Transverse colon (tissue), 4 donors: ENCODE measurements around the gene AEN.

Experiments
- POLR2A ChIP-seq: fragments of 450-650 bp; IDR thresholded peaks from one replicate; pipeline ENCODE4 v1.6.1; 2016; ENCODE audit warnings: antibody characterized with exemption, mild to moderate bottlenecking, moderate library complexity
- POLR2AphosphoS5 ChIP-seq, 3 donors: sonication (generic); formaldehyde crosslinking; IDR thresholded peaks; one replicate each; pipeline ENCODE4 v1.6.1; 2016; ENCODE audit warnings: antibody characterized with exemption in 3 of 3
- TF ChIP-seq, protein P1 (sequence below), 5 experiments: fragments of 200-600 bp in 3 of 5; fragments of 450-650 bp in 2 of 5; sonication (generic) in 3 of 5; IDR thresholded peaks; 1 replicate in 2 of 5; 2 replicates in 3 of 5; pipeline ENCODE4 v1.5.1; 2016 to 2017; ENCODE audit warnings: antibody characterized with exemption in 5 of 5, inconsistent platforms in 3 of 5, mild to moderate bottlenecking in 2 of 5, moderate library complexity in 1 of 5

DNA sequence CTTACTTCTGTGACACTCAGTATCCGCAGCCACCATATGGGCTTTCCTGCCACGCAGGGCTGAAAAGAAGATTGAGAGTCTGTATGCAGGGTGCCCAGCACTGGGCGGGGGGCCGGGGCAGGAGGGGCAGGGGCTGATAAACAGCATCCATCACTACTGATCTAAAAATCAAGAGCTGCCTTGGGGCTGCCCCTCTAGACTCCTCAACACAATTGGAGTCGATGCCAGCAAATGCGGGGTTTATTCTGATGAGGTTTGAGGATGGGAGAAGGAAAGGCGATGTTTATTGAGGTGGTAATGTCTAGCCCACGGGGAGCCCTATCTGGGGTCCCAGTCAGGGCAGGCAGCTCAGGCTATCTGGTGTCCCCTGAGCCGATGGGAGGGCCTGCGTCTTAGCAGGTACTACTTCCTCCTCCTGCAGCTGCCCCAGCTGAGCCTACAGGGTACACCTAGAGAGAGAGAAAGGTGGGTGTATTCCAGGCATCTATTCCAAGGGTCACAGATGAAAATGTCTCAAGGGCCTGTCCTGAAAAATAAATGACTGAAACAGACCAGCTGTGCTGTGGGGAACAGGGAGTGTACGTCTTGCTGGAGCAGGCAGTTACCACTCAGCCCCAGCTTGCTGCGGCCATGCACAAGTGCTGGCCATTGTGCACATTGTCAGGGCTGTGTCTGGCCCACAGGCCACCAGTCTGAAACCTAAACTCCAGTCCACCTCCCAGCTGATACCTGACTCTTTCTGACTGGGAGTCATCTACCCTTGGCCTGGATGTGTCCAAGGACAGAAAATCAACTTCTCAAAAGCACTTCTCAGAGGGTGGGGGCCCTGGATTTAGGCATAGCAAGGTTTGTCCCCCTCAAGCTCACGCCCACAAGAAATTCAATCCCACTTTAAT, 37.2 kb downstream of the AEN start:
- TF ChIP-seq, protein P1, sequence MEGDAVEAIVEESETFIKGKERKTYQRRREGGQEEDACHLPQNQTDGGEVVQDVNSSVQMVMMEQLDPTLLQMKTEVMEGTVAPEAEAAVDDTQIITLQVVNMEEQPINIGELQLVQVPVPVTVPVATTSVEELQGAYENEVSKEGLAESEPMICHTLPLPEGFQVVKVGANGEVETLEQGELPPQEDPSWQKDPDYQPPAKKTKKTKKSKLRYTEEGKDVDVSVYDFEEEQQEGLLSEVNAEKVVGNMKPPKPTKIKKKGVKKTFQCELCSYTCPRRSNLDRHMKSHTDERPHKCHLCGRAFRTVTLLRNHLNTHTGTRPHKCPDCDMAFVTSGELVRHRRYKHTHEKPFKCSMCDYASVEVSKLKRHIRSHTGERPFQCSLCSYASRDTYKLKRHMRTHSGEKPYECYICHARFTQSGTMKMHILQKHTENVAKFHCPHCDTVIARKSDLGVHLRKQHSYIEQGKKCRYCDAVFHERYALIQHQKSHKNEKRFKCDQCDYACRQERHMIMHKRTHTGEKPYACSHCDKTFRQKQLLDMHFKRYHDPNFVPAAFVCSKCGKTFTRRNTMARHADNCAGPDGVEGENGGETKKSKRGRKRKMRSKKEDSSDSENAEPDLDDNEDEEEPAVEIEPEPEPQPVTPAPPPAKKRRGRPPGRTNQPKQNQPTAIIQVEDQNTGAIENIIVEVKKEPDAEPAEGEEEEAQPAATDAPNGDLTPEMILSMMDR (IDR thresholded peaks at IDR 0.05): no peak
- TF ChIP-seq POLR2AphosphoS5 (IDR thresholded peaks at IDR 0.05) (no peak), POLR2A (no peak)
